NCI-H1048 (cell line): Measurements from ENCODE around the gene BAK1.
"Not testable (repeated sequence)": the region's sequence is repeated elsewhere in the genome, so short reads cannot be mapped to it uniquely, and the experiment has no call there.

ENCODE experiments used
- DNase-seq: peaks from one replicate; lab custom pipeline; 2025; lab: John Stamatoyannopoulos, UW

BAK1 gene

GRCh38 chr6:33607784-33608161, 27.7 kb upstream of the BAK1 start:
- DNase-seq = no peak

- DNase-seq = no peak
Observed at GRCh38 chr6:33607126-33607783, 27.2 kb upstream of the BAK1 start.

GRCh38 chr6:33606642-33607041, 26.6 kb upstream of the BAK1 start:
- DNase-seq = no peak

- no peak for DNase-seq
Observed at GRCh38 chr6:33604941-33605854, 25.1 kb upstream of the BAK1 start.

- no peak for DNase-seq
Observed at GRCh38 chr6:33602180-33602579, 22.1 kb upstream of the BAK1 start.

GRCh38 chr6:33600761-33601160, 20.7 kb upstream of the BAK1 start:
- DNase-seq = no peak

- no peak for DNase-seq
Observed at GRCh38 chr6:33599413-33599938, 19.4 kb upstream of the BAK1 start.

GRCh38 chr6:33597551-33598322, 17.7 kb upstream of the BAK1 start:
- DNase-seq = no peak

- not testable (repeated sequence) for DNase-seq
Observed at GRCh38 chr6:33596894-33597293, 16.8 kb upstream of the BAK1 start.

- DNase-seq = no peak
Observed at GRCh38 chr6:33595001-33595846, 15.1 kb upstream of the BAK1 start.

- no peak for DNase-seq
Observed at GRCh38 chr6:33593414-33593727, 13.3 kb upstream of the BAK1 start.

- DNase-seq = no peak
Observed at GRCh38 chr6:33592595-33593413, 12.7 kb upstream of the BAK1 start.

- DNase-seq = no peak
Observed at GRCh38 chr6:33592280-33592594, 12.2 kb upstream of the BAK1 start.

- no peak for DNase-seq
Observed at GRCh38 chr6:33591424-33592032, 11.5 kb upstream of the BAK1 start.

- DNase-seq = no peak
Observed at GRCh38 chr6:33590531-33591198, 10.6 kb upstream of the BAK1 start.

- DNase-seq = no peak
Observed at GRCh38 chr6:33589731-33590530, 9.9 kb upstream of the BAK1 start.

- DNase-seq = no peak
Observed at GRCh38 chr6:33589392-33589730, 9.3 kb upstream of the BAK1 start.

- no peak for DNase-seq
Observed at GRCh38 chr6:33588894-33589293, 8.8 kb upstream of the BAK1 start.

- DNase-seq = no peak
Observed at GRCh38 chr6:33587529-33587928, 7.5 kb upstream of the BAK1 start.
